NCI-H187 treated with DMSO at 0.1 percent for 48 hours (cell line): ENCODE data around the gene YWHAH.

Source experiments
- DNase-seq: peaks from one replicate; lab custom pipeline; 2025; lab: John Stamatoyannopoulos, UW

YWHAH gene

GRCh38 chr22:31950226-31950625 lies 5.9 kb downstream of the YWHAH start:
- DNase-seq, result no peak

- DNase-seq, result no peak
These were observed 7.1 kb downstream of the YWHAH start for GRCh38 chr22:31951194-31952093.

GRCh38 chr22:31952094-31952401 lies 7.7 kb downstream of the YWHAH start:
- DNase-seq, result no peak

- no peak for DNase-seq
These were observed 8.1 kb downstream of the YWHAH start for GRCh38 chr22:31952472-31952871.

GRCh38 chr22:31953261-31953660 lies 8.9 kb downstream of the YWHAH start:
- DNase-seq, result no peak

GRCh38 chr22:31954535-31955523 lies 10.5 kb downstream of the YWHAH start:
- DNase-seq, result no peak

- DNase-seq, result no peak
These were observed 12.0 kb downstream of the YWHAH start for GRCh38 chr22:31956360-31956759.

GRCh38 chr22:31957970-31958594 lies 13.7 kb downstream of the YWHAH start:
- DNase-seq, result no peak

GRCh38 chr22:31958625-31959239 lies 14.4 kb downstream of the YWHAH start:
- no peak for DNase-seq

GRCh38 chr22:31960767-31961166 lies 16.4 kb downstream of the YWHAH start:
- no peak for DNase-seq

- no peak for DNase-seq
These were observed 18.2 kb downstream of the YWHAH start for GRCh38 chr22:31962387-31963125.

- no peak for DNase-seq
These were observed 23.7 kb downstream of the YWHAH start for GRCh38 chr22:31968022-31968421.

- DNase-seq, result no peak
These were observed 25.6 kb downstream of the YWHAH start for GRCh38 chr22:31969789-31970489.

GRCh38 chr22:31970490-31971444 lies 26.4 kb downstream of the YWHAH start:
- no peak for DNase-seq

GRCh38 chr22:31972180-31972579 lies 27.8 kb downstream of the YWHAH start:
- DNase-seq, result no peak

GRCh38 chr22:31973739-31974138 lies 29.4 kb downstream of the YWHAH start:
- no peak for DNase-seq

GRCh38 chr22:31977141-31977841 lies 33.0 kb downstream of the YWHAH start:
- DNase-seq, result peak; percentile 9

GRCh38 chr22:31977939-31978338 lies 33.6 kb downstream of the YWHAH start:
- DNase-seq, result no peak

- no peak for DNase-seq
These were observed 36.3 kb downstream of the YWHAH start for GRCh38 chr22:31980628-31981027.
